Activated CD4-positive, alpha-beta T cell treated with anti-CD3 and anti-CD28 coated beads, Interleukin-2, amount 10 ng/mL, durations not matched to agents 24 days and 14 days (primary cell): ENCODE results near the gene CYP4F22. TPM values are rescaled to one million over a fixed set of nuclear protein-coding genes. Genes with fewer than 3 reads are reported as not detected.
"Not testable (repeated sequence)": the region's sequence is repeated elsewhere in the genome, so short reads cannot be mapped to it uniquely, and the experiment has no call there.

ENCODE experiments used
- DNase-seq: peaks from one replicate; pipeline ENCODE4 v3.0.0; 2022
- H3K27ac Mint-ChIP-seq: one replicate; pipeline ENCODE4 v1.8.0; 2022; ENCODE audit warnings: mild to moderate bottlenecking, mixed read lengths
- H3K27me3 Mint-ChIP-seq: one replicate; pipeline ENCODE4 v1.8.0; 2022; ENCODE audit warnings: mixed read lengths
- H3K36me3 Mint-ChIP-seq: one replicate; pipeline ENCODE4 v1.8.0; 2022; ENCODE audit warnings: low read depth, mild to moderate bottlenecking, mixed read lengths
- H3K4me1 Mint-ChIP-seq: one replicate; pipeline ENCODE4 v1.8.0; 2021; ENCODE audit warnings: mixed read lengths
- H3K4me3 Mint-ChIP-seq: one replicate; pipeline ENCODE4 v1.8.0; 2022; ENCODE audit warnings: mild to moderate bottlenecking, moderate library complexity, mixed read lengths
- H3K9me3 Mint-ChIP-seq: one replicate; pipeline ENCODE4 v1.8.0; 2021; ENCODE audit warnings: mixed read lengths
- intact Hi-C: fragments of 100-400 bp; cut with micrococcal nuclease; formaldehyde crosslinking; loops from one replicate; pipeline ENCODE4 v1.15.1; 2023
- total RNA-seq: library from RNA; stranded (reverse); gene quantifications from 2 replicates; pipeline ENCODE4 v1.2.3, GENCODE V29; 2022

The CYP4F22 gene
- total RNA-seq: 0.09 and 0.12 TPM in 2 replicates

DNA sequence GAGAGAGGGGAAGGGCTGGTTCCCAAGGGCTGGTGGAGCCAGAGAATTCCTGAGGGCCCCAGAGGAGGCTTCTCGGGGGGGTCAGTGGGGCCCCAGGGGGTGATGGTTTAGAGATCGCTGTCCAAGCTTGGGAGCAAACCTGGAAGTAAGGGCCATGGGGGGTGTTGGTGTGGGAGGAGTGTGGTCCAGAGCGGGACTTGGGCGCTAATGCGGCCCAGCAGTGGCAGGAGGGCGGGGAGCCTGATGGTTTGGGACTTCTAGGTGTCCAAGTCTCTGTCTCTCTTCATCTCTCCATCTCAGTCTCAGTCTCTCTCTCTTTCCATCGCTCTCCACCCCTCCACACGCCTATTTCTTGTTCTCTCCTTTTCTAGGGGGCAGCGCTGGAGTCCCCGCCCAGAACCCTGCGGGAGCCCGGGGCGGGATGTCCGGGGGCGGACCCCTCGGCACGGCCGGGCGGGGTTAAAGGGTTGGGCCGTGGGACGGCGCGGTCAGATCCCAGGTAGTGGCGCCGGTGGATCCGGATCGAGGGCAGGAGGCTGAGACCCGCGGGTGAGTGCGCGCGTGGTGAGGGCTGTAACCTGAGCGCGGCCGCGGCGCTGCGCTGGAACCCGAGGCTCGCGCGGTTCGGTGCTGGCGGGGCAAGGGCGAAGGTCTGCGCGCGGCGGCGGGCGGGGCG is at the start of gene CYP4F22:
Gene CYP4F22 (plus strand): TSS at position 491 of the 676 bp plus-strand sequence. CDS start 16,812 bp downstream, outside the sequence.
- Mint-ChIP-seq H3K4me3 (peak within 1 kb of the TSS; percentile 78), H3K27ac (no peak within 1 kb of the TSS), H3K27me3 (peaks cover 46% of the 10 kb centered on the region), H3K9me3 (no peaks in the 10 kb centered on the region), H3K4me1 (peaks cover 15% of the 10 kb centered on the region), H3K36me3 (no peaks in the 10 kb centered on the region)
- peak; percentile 70 for DNase-seq
- intact Hi-C loops: no loop called here

GRCh38 chr19:15461694-15462093 is 46.6 kb upstream of the CYP4F22 start:
- intact Hi-C loops: no loop called here
- peak overlapping the region; percentile 45 for H3K4me3 Mint-ChIP-seq
- H3K27me3 Mint-ChIP-seq: no peaks in the 10 kb centered on the region
- no peaks in the 10 kb centered on the region for H3K9me3 Mint-ChIP-seq
- DNase-seq: no peak
- peaks cover 38% of the 10 kb centered on the region for H3K4me1 Mint-ChIP-seq
- peaks cover 46% of the 10 kb centered on the region for H3K36me3 Mint-ChIP-seq
- peak overlapping the region; percentile 76 for H3K27ac Mint-ChIP-seq

DNA sequence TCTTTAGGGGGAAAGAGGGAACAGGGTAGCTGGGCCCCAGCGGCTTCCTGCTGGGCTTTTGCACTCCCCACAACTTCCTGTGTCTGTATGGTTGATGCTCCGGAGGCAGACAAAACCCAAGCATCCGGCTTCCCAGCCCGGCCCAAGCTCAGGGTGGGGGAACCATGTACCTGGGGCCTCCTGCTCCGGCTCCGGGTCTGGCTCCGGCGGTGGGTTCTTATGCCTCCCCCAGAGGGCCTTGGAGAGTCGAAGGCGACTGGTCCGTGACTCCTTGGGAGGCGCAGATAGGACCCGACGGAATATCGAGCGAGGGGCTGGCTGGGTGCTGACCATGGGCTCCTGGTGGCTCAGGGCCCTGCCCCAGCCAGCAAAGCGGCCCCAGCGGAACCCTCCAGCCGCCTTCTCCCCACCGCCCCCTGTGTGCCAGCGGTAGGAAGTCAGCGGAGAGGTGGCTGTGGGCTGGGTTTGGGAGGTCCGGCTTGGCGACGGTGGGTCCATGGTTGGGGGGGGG is 44.4 kb upstream of the CYP4F22 start:
- peaks cover 4% of the 10 kb centered on the region for H3K27me3 Mint-ChIP-seq
- peaks cover 58% of the 10 kb centered on the region for H3K4me1 Mint-ChIP-seq
- peaks cover 38% of the 10 kb centered on the region for H3K36me3 Mint-ChIP-seq
- H3K9me3 Mint-ChIP-seq: no peaks in the 10 kb centered on the region
- H3K27ac Mint-ChIP-seq: peak overlapping the region; percentile 95
- peak overlapping the region; percentile 91 for H3K4me3 Mint-ChIP-seq
- DNase-seq: peak; percentile 93
- intact Hi-C loops: no loop called here

DNA sequence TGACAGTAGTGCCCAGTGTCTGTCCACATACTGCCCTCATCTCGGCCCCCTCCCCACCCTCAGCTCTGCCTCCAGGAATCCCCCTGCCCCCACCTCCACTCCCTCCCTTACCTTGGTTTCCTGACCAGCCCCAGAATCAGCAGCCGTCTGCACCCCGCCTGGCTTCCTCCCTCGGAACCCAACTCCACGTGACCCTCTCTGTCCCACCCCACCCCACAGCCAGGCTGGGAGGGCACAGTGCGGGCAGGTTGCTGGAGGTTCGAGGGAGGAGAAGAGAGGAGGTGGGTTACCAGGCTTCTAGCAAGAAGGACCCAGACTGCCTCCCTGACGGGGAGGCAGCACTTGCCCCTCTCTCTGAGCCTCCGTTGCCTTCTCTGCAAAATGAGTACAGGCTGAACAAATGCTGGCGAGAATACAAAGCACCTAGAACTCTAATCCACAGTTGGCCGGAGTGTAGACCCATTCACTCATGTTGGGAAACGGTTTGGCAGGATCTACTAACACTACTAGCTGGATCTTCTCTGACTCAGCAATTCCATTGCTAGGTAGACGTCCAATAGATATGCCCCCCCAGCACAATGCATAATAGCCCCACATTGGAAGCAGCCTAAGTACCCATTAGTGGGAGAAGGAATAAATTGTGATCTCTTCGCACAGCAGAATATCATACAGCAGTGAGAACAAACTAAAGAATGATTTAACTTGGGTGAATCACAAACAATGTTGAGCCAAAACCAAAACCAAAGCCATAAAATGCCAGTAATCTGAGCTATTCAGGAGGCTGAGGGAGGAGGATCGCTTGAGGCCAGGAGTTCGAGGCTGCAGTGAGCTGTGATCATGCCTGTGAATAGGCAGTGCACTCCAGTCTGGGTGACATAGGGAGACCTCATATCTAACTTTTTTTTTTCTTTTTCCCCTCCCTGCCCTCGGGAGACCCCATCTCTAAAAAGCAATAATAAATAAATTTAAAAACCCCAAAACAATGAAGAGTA is 43.6 kb upstream of the CYP4F22 start, which contains the start of gene RASAL3:
Gene RASAL3 (minus strand): TSS at position 151 of the 992 bp plus-strand sequence. CDS start 186 bp downstream, outside the sequence.
- intact Hi-C loops: loop anchor here (5.0 kb wide), 1 partner anchor 162 kb away; no protein-coding TSS in a partner anchor
- H3K36me3 Mint-ChIP-seq: peaks cover 36% of the 10 kb centered on the region
- no peaks in the 10 kb centered on the region for H3K9me3 Mint-ChIP-seq
- DNase-seq: peak; percentile 90
- peak within 1 kb of the TSS; percentile 95 for H3K27ac Mint-ChIP-seq
- peak within 1 kb of the TSS; percentile 91 for H3K4me3 Mint-ChIP-seq
- peaks cover 63% of the 10 kb centered on the region for H3K4me1 Mint-ChIP-seq
- peaks cover 9% of the 10 kb centered on the region for H3K27me3 Mint-ChIP-seq

GRCh38 chr19:15466851-15467733 is 41.2 kb upstream of the CYP4F22 start:
- H3K27me3 Mint-ChIP-seq: peaks cover 12% of the 10 kb centered on the region
- H3K36me3 Mint-ChIP-seq: peaks cover 20% of the 10 kb centered on the region
- H3K9me3 Mint-ChIP-seq: no peaks in the 10 kb centered on the region
- DNase-seq: peak; percentile 91
- H3K4me1 Mint-ChIP-seq: peaks cover 55% of the 10 kb centered on the region
- intact Hi-C loops: loop anchor here (1.0 to 5.0 kb wide), 6 partner anchors 34 to 165 kb away; no protein-coding TSS in a partner anchor
- H3K27ac Mint-ChIP-seq: peak overlapping the region; percentile 90
- H3K4me3 Mint-ChIP-seq: peak overlapping the region; percentile 58

DNA sequence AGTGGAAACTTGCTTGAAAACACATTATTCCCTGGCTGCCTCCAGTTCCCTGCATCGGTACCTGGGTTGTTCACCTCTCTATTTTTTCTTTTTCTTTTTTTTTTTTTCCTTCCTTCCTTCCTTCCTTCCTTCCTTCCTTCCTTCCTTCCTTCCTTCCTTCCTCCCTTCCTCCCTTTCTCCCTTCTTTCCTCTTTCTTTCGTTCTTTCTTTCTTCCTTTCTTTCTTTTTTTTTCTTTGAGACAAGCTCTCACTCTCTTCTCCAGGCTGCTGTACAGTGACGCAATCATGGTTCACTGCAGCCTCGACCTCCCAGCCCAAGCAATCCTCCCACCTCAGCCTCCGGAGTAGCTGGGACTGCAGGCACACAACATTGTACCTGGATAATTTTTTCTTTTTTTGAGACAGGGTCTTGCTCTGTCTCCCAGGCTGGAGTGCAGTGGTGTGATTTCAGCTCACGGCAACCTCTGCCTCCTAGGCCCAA is 40.6 kb upstream of the CYP4F22 start:
- intact Hi-C loops: loop anchor here (1.0 to 5.0 kb wide), 6 partner anchors 35 to 165 kb away; no protein-coding TSS in a partner anchor
- H3K27ac Mint-ChIP-seq: peak overlapping the region; percentile 90
- H3K4me1 Mint-ChIP-seq: peaks cover 50% of the 10 kb centered on the region
- H3K27me3 Mint-ChIP-seq: peaks cover 12% of the 10 kb centered on the region
- peaks cover 16% of the 10 kb centered on the region for H3K36me3 Mint-ChIP-seq
- DNase-seq: no peak
- H3K4me3 Mint-ChIP-seq: peak overlapping the region; percentile 58
- no peaks in the 10 kb centered on the region for H3K9me3 Mint-ChIP-seq

DNA sequence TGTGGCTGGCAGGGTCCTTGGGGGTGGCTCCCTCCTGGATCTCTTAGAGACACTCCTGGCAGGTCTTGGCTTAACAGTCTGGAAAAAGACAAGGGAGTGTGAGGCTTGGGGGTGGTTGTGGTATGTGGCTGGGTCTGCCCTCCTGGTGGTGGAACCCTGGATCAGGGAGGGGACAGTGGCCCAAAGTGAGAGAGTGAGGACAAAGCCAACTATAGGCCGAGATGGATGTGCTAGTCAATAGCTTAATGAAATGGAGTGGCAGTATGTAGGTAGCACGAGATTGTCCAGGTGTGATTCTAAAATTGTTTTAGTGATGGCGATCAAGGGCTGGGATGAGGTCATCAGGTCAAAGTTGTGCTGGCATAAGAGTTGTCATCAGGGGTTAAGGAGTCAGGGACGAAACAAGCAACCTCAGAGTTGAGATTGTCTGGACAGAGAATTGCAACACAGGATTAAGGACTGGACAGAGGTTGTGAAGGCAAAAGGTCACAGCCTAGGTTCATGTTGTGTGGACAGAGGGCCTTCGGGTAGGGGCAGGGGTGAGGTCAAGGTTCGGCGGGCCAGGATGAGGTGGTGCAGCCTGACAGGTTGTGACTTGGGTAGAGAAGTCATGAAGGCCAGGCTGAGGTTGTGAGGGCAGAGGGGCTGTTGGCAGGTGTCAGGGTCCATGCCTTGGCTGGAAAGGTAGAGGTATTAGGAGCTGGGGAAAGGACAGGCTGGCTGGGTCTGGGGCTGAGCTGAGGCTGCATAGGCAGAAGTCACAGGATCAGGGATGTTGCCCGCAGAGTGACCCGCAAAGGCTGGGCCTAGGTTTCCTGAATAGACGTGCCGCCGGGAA is 39.4 kb upstream of the CYP4F22 start:
- Mint-ChIP-seq H3K27ac (peak overlapping the region; percentile 70), H3K4me3 (peak overlapping the region; percentile 65)

GRCh38 chr19:15469513-15470297 is 38.6 kb upstream of the CYP4F22 start:
- Mint-ChIP-seq H3K9me3 (no peaks in the 10 kb centered on the region), H3K36me3 (peaks cover 8% of the 10 kb centered on the region), H3K27ac (peak overlapping the region; percentile 63), H3K4me1 (peaks cover 45% of the 10 kb centered on the region), H3K4me3 (peak overlapping the region; percentile 65), H3K27me3 (peaks cover 12% of the 10 kb centered on the region)
- peak; percentile 70 for DNase-seq
- intact Hi-C loops: loop anchor here (5.0 kb wide), 1 partner anchor 167 kb away; no protein-coding TSS in a partner anchor

More for the DNA sequence above, 39.4 kb upstream of the CYP4F22 start:
- H3K4me1 Mint-ChIP-seq: peaks cover 48% of the 10 kb centered on the region
- H3K36me3 Mint-ChIP-seq: peaks cover 10% of the 10 kb centered on the region
- H3K27me3 Mint-ChIP-seq: peaks cover 12% of the 10 kb centered on the region
- peak; percentile 56 for DNase-seq
- intact Hi-C loops: loop anchor here (5.0 kb wide), 1 partner anchor 167 kb away; no protein-coding TSS in a partner anchor
- H3K9me3 Mint-ChIP-seq: no peaks in the 10 kb centered on the region

DNA sequence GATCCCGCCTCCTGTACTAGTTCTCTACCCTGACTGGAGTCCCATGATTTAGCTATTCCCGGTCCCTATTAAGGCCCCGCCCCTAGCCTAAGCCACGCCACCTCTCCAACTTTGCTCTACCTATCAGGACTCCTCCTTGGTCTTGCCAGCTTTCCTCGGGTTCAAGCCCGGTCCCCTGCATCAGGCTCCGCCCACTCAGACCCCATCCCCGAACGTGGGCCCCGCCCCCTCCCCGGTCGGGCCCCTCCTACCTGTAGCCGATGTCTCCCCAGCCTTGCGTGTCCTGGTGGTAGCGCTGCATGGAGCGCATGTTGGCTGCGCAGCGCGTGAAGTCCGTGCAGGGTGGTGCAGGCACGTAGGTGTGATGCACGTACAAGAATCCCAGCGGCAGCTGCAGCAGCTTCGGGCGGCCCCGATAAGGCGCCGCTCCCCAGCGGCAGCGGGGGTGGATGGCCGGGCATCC is 36.7 kb upstream of the CYP4F22 start:
- no peak for DNase-seq
- peaks cover 12% of the 10 kb centered on the region for H3K27me3 Mint-ChIP-seq
- intact Hi-C loops: no loop called here

DNA sequence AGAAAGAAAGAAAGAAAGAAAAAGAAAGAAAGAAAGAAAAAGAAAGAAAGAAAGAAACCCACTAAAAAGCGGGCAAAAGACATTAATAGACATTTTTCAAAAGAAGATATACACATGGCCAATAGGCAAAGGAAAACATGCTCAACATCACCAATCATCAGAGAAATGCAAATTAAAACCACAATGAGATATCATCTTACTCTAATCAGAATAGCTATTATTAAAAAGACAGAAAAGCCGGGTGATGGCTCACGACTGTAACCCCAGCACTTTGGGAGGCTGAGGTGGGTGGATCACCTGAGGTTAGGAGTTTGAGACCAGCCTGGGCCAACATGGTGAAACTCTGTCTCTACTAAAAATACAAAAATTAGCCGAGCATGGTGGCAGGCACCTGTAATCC is 34.5 kb upstream of the CYP4F22 start:
- not testable (repeated sequence) for H3K4me3 Mint-ChIP-seq

More for the DNA sequence above, 36.7 kb upstream of the CYP4F22 start:
- Mint-ChIP-seq H3K9me3 (no peaks in the 10 kb centered on the region), H3K4me3 (no peak overlapping the region), H3K27ac (no peak overlapping the region), H3K4me1 (peaks cover 34% of the 10 kb centered on the region), H3K36me3 (peaks cover 6% of the 10 kb centered on the region)

GRCh38 chr19:15475169-15475568 is 33.2 kb upstream of the CYP4F22 start:
- intact Hi-C loops: no loop called here
- H3K4me3 Mint-ChIP-seq: no peak overlapping the region
- DNase-seq: no peak
- no peaks in the 10 kb centered on the region for H3K9me3 Mint-ChIP-seq
- H3K4me1 Mint-ChIP-seq: peaks cover 8% of the 10 kb centered on the region
- no peak overlapping the region for H3K27ac Mint-ChIP-seq
- no peaks in the 10 kb centered on the region for H3K36me3 Mint-ChIP-seq
- no peaks in the 10 kb centered on the region for H3K27me3 Mint-ChIP-seq

More for the DNA sequence above, 34.5 kb upstream of the CYP4F22 start:
- H3K27me3 Mint-ChIP-seq, H3K9me3 Mint-ChIP-seq, H3K36me3 Mint-ChIP-seq, intact Hi-C loops, DNase-seq, H3K27ac Mint-ChIP-seq: not testable (repeated sequence)
- peaks cover 16% of the 10 kb centered on the region for H3K4me1 Mint-ChIP-seq
